Ishikawa (cell line): ENCODE results near the gene CSNK1D.

Experiments used
- CEBPB ChIP-seq: IDR thresholded peaks from 2 replicates; pipeline ENCODE4 v1.6.1; 2012
- CREB1 ChIP-seq: IDR thresholded peaks from 2 replicates; pipeline ENCODE4 v1.6.1; 2012; ENCODE audit warnings: low read depth
- EGR1 ChIP-seq: IDR thresholded peaks from 2 replicates; pipeline ENCODE4 v1.6.1; 2012
- EP300 ChIP-seq: IDR thresholded peaks from 2 replicates; pipeline ENCODE4 v1.6.1; 2012; ENCODE audit warnings: borderline replicate concordance
- NFIC ChIP-seq: IDR thresholded peaks from 2 replicates; pipeline ENCODE4 v1.6.1; 2012
- RAD21 ChIP-seq: IDR thresholded peaks from 2 replicates; pipeline ENCODE4 v1.6.1; 2012; ENCODE audit warnings: low read depth
- TAF1 ChIP-seq: IDR thresholded peaks from 2 replicates; pipeline ENCODE4 v1.6.1; 2012; ENCODE audit warnings: low read depth, mild to moderate bottlenecking
- TCF12 ChIP-seq: IDR thresholded peaks from 2 replicates; pipeline ENCODE4 v1.6.1; 2012; ENCODE audit warnings: low read depth
- TEAD4 ChIP-seq: IDR thresholded peaks from 2 replicates; pipeline ENCODE4 v1.6.1; 2012
- USF1 ChIP-seq: IDR thresholded peaks from 2 replicates; pipeline ENCODE4 v1.6.1; 2012
- YY1 ChIP-seq: IDR thresholded peaks from 2 replicates; pipeline ENCODE4 v1.6.1; 2012; ENCODE audit warnings: low read depth
- ZBTB7A ChIP-seq: IDR thresholded peaks from 2 replicates; pipeline ENCODE4 v1.6.1; 2012; ENCODE audit warnings: low read depth
- TF ChIP-seq, protein P1 (sequence below): IDR thresholded peaks from 2 replicates; pipeline ENCODE4 v1.6.1; 2012

DNA sequence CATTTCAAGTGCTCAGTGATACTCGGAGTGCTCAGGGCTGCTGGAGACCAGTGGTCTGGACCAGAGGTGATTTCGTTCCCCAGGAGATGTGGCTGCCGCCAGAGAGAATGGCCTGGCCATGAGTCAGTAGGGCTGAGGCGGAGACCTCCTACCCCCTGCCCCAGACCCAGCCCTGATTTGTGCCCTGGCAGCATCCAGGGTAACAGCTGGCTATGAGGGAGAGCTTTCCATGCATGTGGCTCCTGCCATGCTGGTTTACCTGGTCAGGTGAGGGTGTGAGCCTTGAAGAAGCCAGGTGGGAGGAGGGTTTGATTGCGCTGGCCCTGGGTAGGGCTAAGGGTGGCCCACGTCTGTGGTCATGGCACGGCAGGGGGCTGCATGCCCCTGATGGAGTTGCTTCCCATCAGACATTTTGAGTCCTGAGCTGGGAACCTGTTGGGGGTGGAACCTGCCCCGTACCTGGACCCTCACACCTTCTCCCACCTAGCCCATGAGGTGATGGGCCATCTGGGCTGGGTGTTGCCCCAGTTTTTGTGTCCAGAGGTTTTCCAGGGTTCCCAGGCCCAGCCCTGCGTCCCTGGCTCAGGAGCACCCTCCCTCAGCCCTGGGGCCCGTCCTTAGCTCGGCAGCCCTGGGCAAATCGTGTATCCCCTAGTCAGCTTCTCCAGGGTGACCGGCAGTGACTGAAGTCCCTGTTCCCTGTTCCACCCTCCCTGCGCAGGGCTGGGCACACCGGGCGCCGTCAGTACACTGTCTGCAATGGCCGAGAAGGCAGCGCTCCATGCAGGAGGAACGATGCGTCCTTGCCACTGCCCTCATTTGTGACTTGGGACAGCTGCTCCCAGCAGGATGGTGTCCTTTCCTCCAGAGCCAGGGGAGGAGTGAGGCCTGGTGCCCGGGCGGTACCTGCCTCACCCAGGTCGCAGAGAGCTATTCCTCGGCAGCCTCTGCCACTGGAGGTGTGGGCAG, 9.0 kb upstream of the CSNK1D start:
- TF ChIP-seq, protein P1, sequence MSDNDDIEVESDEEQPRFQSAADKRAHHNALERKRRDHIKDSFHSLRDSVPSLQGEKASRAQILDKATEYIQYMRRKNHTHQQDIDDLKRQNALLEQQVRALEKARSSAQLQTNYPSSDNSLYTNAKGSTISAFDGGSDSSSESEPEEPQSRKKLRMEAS: no peak
- TF ChIP-seq EP300: no peak
- no peak for TF ChIP-seq USF1
- TF ChIP-seq CEBPB: no peak
- no peak for TF ChIP-seq NFIC
- TF ChIP-seq TAF1: no peak
- TF ChIP-seq TEAD4: no peak
- TF ChIP-seq ZBTB7A: no peak
- TF ChIP-seq TCF12: no peak
- TF ChIP-seq CREB1: no peak
- no peak for TF ChIP-seq YY1
- TF ChIP-seq RAD21: no peak
- no peak for TF ChIP-seq EGR1
